Kidney (tissue), 14 donors: ENCODE data around the gene RHCG. TPM values are rescaled to one million over a fixed set of nuclear protein-coding genes. Genes with fewer than 3 reads are reported as not detected.

Source experiments
- DNase-seq, 5 donors: peaks; one replicate each; pipeline ENCODE4 v3.0.0-alpha.2; 2013 to 2020
- FAIRE-seq: peaks from 2 replicates; lab custom pipeline; 2012; peaks lifted over from hg19 to GRCh38; lab: Jason Lieb, UNC
- H3K27ac ChIP-seq, 2 donors: one replicate each; pipeline ENCODE4 v1.7.0; 2013; ENCODE audit warnings: low read depth in 2 of 2, low read length in 2 of 2, inconsistent platforms in 1 of 2
- H3K27me3 ChIP-seq: one replicate; pipeline ENCODE4 v1.7.1; 2013; ENCODE audit warnings: low read length, inconsistent platforms; ENCODE audit not compliant: control insufficient read depth, insufficient read depth
- H3K36me3 ChIP-seq, 3 donors: one replicate each; pipeline versions ENCODE4 v1.7.0 to v1.7.1; 2013; ENCODE audit warnings: low read length in 3 of 3, control low read depth in 1 of 3, inconsistent platforms in 1 of 3; ENCODE audit not compliant: insufficient read depth in 3 of 3, control insufficient read depth in 2 of 3
- H3K4me1 ChIP-seq, 3 donors: one replicate each; pipeline versions ENCODE4 v1.7.0 to v1.7.1; 2013; ENCODE audit warnings: low read length in 3 of 3, inconsistent platforms in 1 of 3, low read depth in 1 of 3; ENCODE audit not compliant: control insufficient read depth in 2 of 3, insufficient read depth in 2 of 3
- H3K4me3 ChIP-seq, 3 donors: one replicate each; pipeline versions ENCODE4 v1.7.0 to v1.8.1; 2013; ENCODE audit warnings: low read length in 3 of 3, control low read depth in 1 of 3, inconsistent platforms in 1 of 3
- H3K9ac ChIP-seq, 3 donors: one replicate each; pipeline versions ENCODE4 v1.7.0 to v1.7.1; 2013; ENCODE audit warnings: low read length in 3 of 3, control low read depth in 1 of 3, inconsistent platforms in 1 of 3
- H3K9me3 ChIP-seq, 3 donors: one replicate each; pipeline versions ENCODE4 v1.7.0 to v1.7.1; 2013; ENCODE audit warnings: low read length in 3 of 3, control low read depth in 1 of 3, inconsistent platforms in 1 of 3; ENCODE audit not compliant: control insufficient read depth in 2 of 3, insufficient read depth in 1 of 3
- intact Hi-C: fragments of 100-400 bp; cut with DNase I; formaldehyde crosslinking; loops from one replicate; pipeline ENCODE4 v1.11.1; 2022
- polyA plus RNA-seq: library from polyadenylated mRNA; stranded (reverse); fragments of 350-450 nt; fragmentation: Illumina TruSeq; extraction: RNeasy Lipid Tissue Mini Kit (QIAGEN cat#74804); gene quantifications from one replicate; pipeline ENCODE4 v1.2.3, GENCODE V29; 2014; ENCODE audit warnings: low read depth, low replicate concordance; ENCODE audit not compliant: insufficient read depth
- total RNA-seq: library from RNA; stranded (reverse); fragmentation: NEBNext Ultra II Directional; extraction: Animal tissue kit (Norgen Biotek cat#: 25700); gene quantifications from one replicate; pipeline ENCODE4 v1.2.1, GENCODE V29; 2021
- TF ChIP-seq, protein P1 (sequence below): IDR thresholded peaks from 3 replicates; pipeline ENCODE4 v1.5.1; 2012; ENCODE audit warnings: mild to moderate bottlenecking, moderate library complexity, borderline replicate concordance; ENCODE audit not compliant: insufficient read depth; ENCODE audit errors: extremely low read depth
- donor health status: control.
- donor health status: control.
- donor health status: control.
- donor health status: control.
- donor health status: control.
- donor health status: DM: yes; HTN: yes; CAD: no.
- donor health status: Normal renal cell carcinoma (clear cell type).

The RHCG gene
- total and polyA plus RNA-seq, 2 donors from 2014 or later = 1.5 to 373 TPM

DNA sequence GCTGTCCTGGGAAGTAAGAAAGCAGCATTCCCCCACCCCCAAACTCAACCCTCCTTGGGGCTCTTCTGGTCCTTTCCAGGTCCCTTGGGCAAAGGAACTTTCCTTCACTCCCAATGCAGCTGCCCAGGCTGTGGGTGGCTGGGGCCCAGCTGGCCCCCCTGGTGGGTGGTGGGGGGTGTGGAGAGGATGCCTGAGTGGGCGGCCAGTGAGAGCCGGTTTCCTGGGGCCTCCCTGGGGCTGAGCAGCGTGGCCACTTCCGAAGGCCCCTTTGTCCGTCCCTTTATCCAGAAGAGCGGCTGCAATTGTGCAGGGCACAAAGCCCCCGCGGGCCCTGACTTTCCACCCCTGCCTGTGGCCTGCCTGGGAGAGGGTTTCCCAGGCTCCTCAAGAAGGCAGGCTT is 61.0 kb downstream of the RHCG start:
- Histone ChIP-seq H3K27ac (no peak overlapping the region), H3K9me3 (no peaks in the 10 kb centered on the region), H3K36me3 (no peaks in the 10 kb centered on the region), H3K4me3 (no peak overlapping the region), H3K4me1 (no peaks in the 10 kb centered on the region), H3K27me3 (no peaks in the 10 kb centered on the region), H3K9ac (no peak overlapping the region)
- intact Hi-C loops = no loop called here
- no peak for DNase-seq
- FAIRE-seq = no peak
- TF ChIP-seq, protein P1, sequence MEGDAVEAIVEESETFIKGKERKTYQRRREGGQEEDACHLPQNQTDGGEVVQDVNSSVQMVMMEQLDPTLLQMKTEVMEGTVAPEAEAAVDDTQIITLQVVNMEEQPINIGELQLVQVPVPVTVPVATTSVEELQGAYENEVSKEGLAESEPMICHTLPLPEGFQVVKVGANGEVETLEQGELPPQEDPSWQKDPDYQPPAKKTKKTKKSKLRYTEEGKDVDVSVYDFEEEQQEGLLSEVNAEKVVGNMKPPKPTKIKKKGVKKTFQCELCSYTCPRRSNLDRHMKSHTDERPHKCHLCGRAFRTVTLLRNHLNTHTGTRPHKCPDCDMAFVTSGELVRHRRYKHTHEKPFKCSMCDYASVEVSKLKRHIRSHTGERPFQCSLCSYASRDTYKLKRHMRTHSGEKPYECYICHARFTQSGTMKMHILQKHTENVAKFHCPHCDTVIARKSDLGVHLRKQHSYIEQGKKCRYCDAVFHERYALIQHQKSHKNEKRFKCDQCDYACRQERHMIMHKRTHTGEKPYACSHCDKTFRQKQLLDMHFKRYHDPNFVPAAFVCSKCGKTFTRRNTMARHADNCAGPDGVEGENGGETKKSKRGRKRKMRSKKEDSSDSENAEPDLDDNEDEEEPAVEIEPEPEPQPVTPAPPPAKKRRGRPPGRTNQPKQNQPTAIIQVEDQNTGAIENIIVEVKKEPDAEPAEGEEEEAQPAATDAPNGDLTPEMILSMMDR = no peak

GRCh38 chr15:89433686-89434085 is 62.7 kb downstream of the RHCG start:
- intact Hi-C loops = no loop called here
- DNase-seq (no peak), FAIRE-seq (no peak)
- H3K9ac ChIP-seq = no peak overlapping the region
- H3K4me1 ChIP-seq = no peaks in the 10 kb centered on the region
- no peaks in the 10 kb centered on the region for H3K9me3 ChIP-seq
- H3K4me3 ChIP-seq = no peak overlapping the region
- TF ChIP-seq, protein P1 = no peak
- peaks cover 4% of the 10 kb centered on the region for H3K27me3 ChIP-seq
- no peaks in the 10 kb centered on the region for H3K36me3 ChIP-seq
- H3K27ac ChIP-seq = no peak overlapping the region

DNA sequence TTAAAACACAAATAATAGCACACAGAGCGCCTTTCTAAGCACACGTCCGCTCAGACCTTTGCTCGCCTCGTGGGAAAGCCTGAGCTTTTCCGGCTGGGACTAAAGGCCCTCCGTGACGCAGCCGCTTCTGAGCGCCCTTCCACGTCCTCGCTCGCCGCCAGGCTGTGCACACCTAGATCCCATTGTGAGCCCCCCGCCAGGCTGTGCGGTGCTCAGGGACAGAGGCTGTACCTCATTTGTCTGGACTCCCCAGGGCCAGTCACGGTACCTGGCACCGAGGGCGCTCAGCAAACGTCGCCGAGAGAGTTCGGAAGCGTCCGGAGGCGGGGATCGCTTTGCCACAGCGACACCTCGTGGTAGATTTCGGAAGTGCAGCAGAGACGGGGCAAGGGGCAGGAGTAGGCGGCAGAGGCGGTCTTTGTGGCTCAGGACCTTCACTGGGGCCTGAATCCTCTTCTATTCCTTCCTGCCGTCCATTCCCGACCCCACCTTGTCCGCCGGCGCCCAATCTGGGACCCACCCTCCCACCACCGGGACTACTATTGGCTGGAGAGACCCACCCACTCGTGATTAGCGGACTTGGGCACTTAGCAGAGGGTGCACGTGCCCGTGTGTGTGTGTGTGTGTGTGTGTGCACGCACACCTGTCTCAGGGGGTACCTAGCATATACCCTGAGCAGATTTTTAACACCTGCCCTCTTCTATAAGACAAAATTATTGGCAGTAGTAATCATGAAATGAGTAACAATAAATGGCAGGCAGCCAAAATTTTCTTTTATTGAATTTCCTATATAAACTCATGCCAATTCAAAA is 65.6 kb downstream of the RHCG start:
- TF ChIP-seq, protein P1 = peak; percentile 99
- H3K27me3 ChIP-seq = peaks cover 6% of the 10 kb centered on the region

More for the DNA sequence above, 65.6 kb downstream of the RHCG start:
- H3K9me3 ChIP-seq = no peaks in the 10 kb centered on the region
- FAIRE-seq = no peak
- intact Hi-C loops = no loop called here
- peak; percentile 85 to 90 (median 87) for DNase-seq
- no peaks in the 10 kb centered on the region for H3K4me1 ChIP-seq
- peak overlapping the region in 1 of 3 donors; percentile 24 for H3K9ac ChIP-seq
- H3K36me3 ChIP-seq = no peaks in the 10 kb centered on the region
- no peak overlapping the region for H3K27ac ChIP-seq
- H3K4me3 ChIP-seq = peak overlapping the region in 2 of 3 donors; percentile 58 to 61
